ENCODE measurements around the gene CELSR1. TPM values are rescaled to one million over a fixed set of nuclear protein-coding genes. Genes with fewer than 3 reads are reported as not detected.
A peak's percentile ranks its signal among the peaks of the same experiment; 100 is the strongest.

CELSR1 gene
- total RNA-seq, 1 donor from 2014 or later: 27.6 TPM

GRCh38 chr22:46355369-46355995, 181.9 kb downstream of the CELSR1 start:
- peaks cover 67% of the 10 kb centered on the region for H4K20me1 ChIP-seq (ENCODE audit: insufficient read depth, low read length)
- H3K4me1 ChIP-seq (ENCODE audit: insufficient read depth, low read length): peaks cover 6% of the 10 kb centered on the region
- no peaks in the 10 kb centered on the region for H3K27me3 ChIP-seq (ENCODE audit: insufficient read depth, low read length)
- H3K27ac Mint-ChIP-seq (ENCODE audit: unreplicated experiment): no peak overlapping the region
- H3K27ac ChIP-seq (ENCODE audit: low read depth, low read length): no peak overlapping the region
- H3K36me3 Mint-ChIP-seq (ENCODE audit: low read depth, unreplicated experiment): peaks cover 28% of the 10 kb centered on the region
- H3K79me2 ChIP-seq (ENCODE audit: insufficient read depth, low read length): peaks cover 5% of the 10 kb centered on the region
- no peaks in the 10 kb centered on the region for H3K27me3 Mint-ChIP-seq (ENCODE audit: low read depth, unreplicated experiment)
- H3K9me3 Mint-ChIP-seq (ENCODE audit: unreplicated experiment): no peaks in the 10 kb centered on the region
- FAIRE-seq (no peak), DNase-seq (ENCODE audit: low read depth) (peak; percentile 30)
- TF ChIP-seq, protein P1, sequence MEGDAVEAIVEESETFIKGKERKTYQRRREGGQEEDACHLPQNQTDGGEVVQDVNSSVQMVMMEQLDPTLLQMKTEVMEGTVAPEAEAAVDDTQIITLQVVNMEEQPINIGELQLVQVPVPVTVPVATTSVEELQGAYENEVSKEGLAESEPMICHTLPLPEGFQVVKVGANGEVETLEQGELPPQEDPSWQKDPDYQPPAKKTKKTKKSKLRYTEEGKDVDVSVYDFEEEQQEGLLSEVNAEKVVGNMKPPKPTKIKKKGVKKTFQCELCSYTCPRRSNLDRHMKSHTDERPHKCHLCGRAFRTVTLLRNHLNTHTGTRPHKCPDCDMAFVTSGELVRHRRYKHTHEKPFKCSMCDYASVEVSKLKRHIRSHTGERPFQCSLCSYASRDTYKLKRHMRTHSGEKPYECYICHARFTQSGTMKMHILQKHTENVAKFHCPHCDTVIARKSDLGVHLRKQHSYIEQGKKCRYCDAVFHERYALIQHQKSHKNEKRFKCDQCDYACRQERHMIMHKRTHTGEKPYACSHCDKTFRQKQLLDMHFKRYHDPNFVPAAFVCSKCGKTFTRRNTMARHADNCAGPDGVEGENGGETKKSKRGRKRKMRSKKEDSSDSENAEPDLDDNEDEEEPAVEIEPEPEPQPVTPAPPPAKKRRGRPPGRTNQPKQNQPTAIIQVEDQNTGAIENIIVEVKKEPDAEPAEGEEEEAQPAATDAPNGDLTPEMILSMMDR (IDR thresholded peaks at IDR 0.05; ENCODE audit: insufficient read depth, low read depth, low read length): peak; percentile 58
- TF ChIP-seq EZH2 (IDR thresholded peaks at IDR 0.05; ENCODE audit: insufficient read depth, low read length): no peak
- no peak overlapping the region for H3K4me2 ChIP-seq (ENCODE audit: low read length)
- H3K9me3 ChIP-seq (ENCODE audit: insufficient read depth, low read depth, low read length): no peaks in the 10 kb centered on the region
- no peak overlapping the region for H2AFZ ChIP-seq (ENCODE audit: low read depth, low read length)
- H3K4me1 Mint-ChIP-seq (ENCODE audit: low read depth, unreplicated experiment): peaks cover 4% of the 10 kb centered on the region
- H3K36me3 ChIP-seq (ENCODE audit: insufficient read depth, low read length): peaks cover 7% of the 10 kb centered on the region
- H3K4me3 Mint-ChIP-seq (ENCODE audit: unreplicated experiment): no peak overlapping the region
- no peak overlapping the region for H3K4me3 ChIP-seq (ENCODE audit: insufficient read depth, low read depth, low read length)
- no peak overlapping the region for H3K9ac ChIP-seq (ENCODE audit: low read length)

GRCh38 chr22:46354993-46355305, 182.5 kb downstream of the CELSR1 start:
- peaks cover 2% of the 10 kb centered on the region for H3K4me1 Mint-ChIP-seq (ENCODE audit: low read depth, unreplicated experiment)
- peaks cover 32% of the 10 kb centered on the region for H3K36me3 Mint-ChIP-seq (ENCODE audit: low read depth, unreplicated experiment)
- Histone ChIP-seq H3K36me3 (ENCODE audit: insufficient read depth, low read length) (peaks cover 12% of the 10 kb centered on the region), H3K4me3 (ENCODE audit: insufficient read depth, low read depth, low read length) (no peak overlapping the region), H3K4me1 (ENCODE audit: insufficient read depth, low read length) (peaks cover 9% of the 10 kb centered on the region), H3K27me3 (ENCODE audit: insufficient read depth, low read length) (no peaks in the 10 kb centered on the region), H4K20me1 (ENCODE audit: insufficient read depth, low read length) (peaks cover 72% of the 10 kb centered on the region), H3K79me2 (ENCODE audit: insufficient read depth, low read length) (peaks cover 5% of the 10 kb centered on the region), H3K27ac (ENCODE audit: low read depth, low read length) (no peak overlapping the region), H3K9ac (ENCODE audit: low read length) (no peak overlapping the region), H2AFZ (ENCODE audit: low read depth, low read length) (no peak overlapping the region), H3K4me2 (ENCODE audit: low read length) (no peak overlapping the region), H3K9me3 (ENCODE audit: insufficient read depth, low read depth, low read length) (no peaks in the 10 kb centered on the region)
- no peaks in the 10 kb centered on the region for H3K27me3 Mint-ChIP-seq (ENCODE audit: low read depth, unreplicated experiment)
- H3K9me3 Mint-ChIP-seq (ENCODE audit: unreplicated experiment): no peaks in the 10 kb centered on the region
- H3K4me3 Mint-ChIP-seq (ENCODE audit: unreplicated experiment): no peak overlapping the region
- FAIRE-seq: no peak
- DNase-seq (ENCODE audit: low read depth): no peak
- TF ChIP-seq, protein P1 (IDR thresholded peaks at IDR 0.05; ENCODE audit: insufficient read depth, low read depth, low read length): no peak
- no peak for TF ChIP-seq EZH2 (IDR thresholded peaks at IDR 0.05; ENCODE audit: insufficient read depth, low read length)
- no peak overlapping the region for H3K27ac Mint-ChIP-seq (ENCODE audit: unreplicated experiment)

DNA sequence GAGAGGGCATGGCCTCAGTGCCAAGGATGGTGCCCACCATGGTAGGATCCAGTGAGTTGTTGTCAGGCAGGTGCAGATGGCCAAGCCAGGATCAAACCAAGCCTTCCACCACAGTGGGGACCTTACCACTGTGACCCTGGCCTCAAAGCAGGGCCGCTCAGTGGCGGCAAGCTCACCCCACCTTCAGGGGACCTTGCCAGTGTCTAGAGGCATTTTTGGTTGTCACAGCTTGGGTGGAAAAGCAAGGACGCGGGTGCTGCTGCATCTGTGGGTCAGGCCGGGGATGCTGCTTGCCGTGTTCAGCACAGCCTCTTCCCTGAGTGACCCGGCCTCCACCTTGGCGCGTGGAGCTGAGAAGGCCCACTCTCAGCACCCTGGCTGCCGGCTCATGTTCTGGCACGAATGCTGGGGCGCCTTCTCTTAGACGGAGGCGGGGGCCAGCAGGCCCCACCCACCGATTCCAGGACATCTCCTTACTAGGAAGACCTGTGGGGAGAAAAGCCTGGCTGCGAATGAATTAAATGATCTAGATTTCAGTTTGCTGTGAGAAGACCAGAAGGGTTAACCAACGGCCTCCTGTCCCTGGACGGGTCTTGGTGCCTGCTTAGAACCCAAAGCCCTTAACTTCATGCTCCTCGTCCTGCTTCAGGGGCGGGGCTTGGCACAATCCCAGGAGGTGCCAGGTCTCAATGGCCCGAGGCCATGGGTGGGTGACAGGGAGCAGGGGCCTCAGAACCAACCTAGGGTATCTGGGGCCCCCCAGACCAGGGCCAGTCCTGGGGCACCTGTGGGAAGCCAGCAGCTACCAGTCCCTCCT, 183.0 kb downstream of the CELSR1 start:
- peaks cover 33% of the 10 kb centered on the region for H3K36me3 Mint-ChIP-seq (ENCODE audit: low read depth, unreplicated experiment)
- no peak overlapping the region for H3K4me2 ChIP-seq (ENCODE audit: low read length)
- H3K4me1 ChIP-seq (ENCODE audit: insufficient read depth, low read length): peaks cover 15% of the 10 kb centered on the region
- no peak overlapping the region for H3K27ac Mint-ChIP-seq (ENCODE audit: unreplicated experiment)
- no peak overlapping the region for H3K9ac ChIP-seq (ENCODE audit: low read length)
- DNase-seq (ENCODE audit: low read depth): no peak
- H3K4me3 Mint-ChIP-seq (ENCODE audit: unreplicated experiment): peak overlapping the region; percentile 54
- H3K27ac ChIP-seq (ENCODE audit: low read depth, low read length): no peak overlapping the region
- no peaks in the 10 kb centered on the region for H3K9me3 Mint-ChIP-seq (ENCODE audit: unreplicated experiment)
- peaks cover 5% of the 10 kb centered on the region for H3K79me2 ChIP-seq (ENCODE audit: insufficient read depth, low read length)
- H3K27me3 ChIP-seq (ENCODE audit: insufficient read depth, low read length): no peaks in the 10 kb centered on the region
- peaks cover 12% of the 10 kb centered on the region for H3K36me3 ChIP-seq (ENCODE audit: insufficient read depth, low read length)
- H4K20me1 ChIP-seq (ENCODE audit: insufficient read depth, low read length): peaks cover 78% of the 10 kb centered on the region
- H3K4me3 ChIP-seq (ENCODE audit: insufficient read depth, low read depth, low read length): no peak overlapping the region
- FAIRE-seq: no peak
- no peaks in the 10 kb centered on the region for H3K9me3 ChIP-seq (ENCODE audit: insufficient read depth, low read depth, low read length)
- TF ChIP-seq, protein P1 (IDR thresholded peaks at IDR 0.05; ENCODE audit: insufficient read depth, low read depth, low read length): no peak
- no peak for TF ChIP-seq EZH2 (IDR thresholded peaks at IDR 0.05; ENCODE audit: insufficient read depth, low read length)
- peaks cover 2% of the 10 kb centered on the region for H3K4me1 Mint-ChIP-seq (ENCODE audit: low read depth, unreplicated experiment)
- H2AFZ ChIP-seq (ENCODE audit: low read depth, low read length): no peak overlapping the region
- H3K27me3 Mint-ChIP-seq (ENCODE audit: low read depth, unreplicated experiment): no peaks in the 10 kb centered on the region
